HCT116 (cell line): ENCODE data around the gene SPSB1. TPM values are rescaled to one million over a fixed set of nuclear protein-coding genes. Genes with fewer than 3 reads are reported as not detected.

ENCODE experiments used
- ATAC-seq: fragments of 200-7000 bp; cut with Tn5 transposase; 2 replicates; pipeline ENCODE4 v1.9.1; 2020; ENCODE audit warnings: mild to moderate bottlenecking, moderate library complexity
- BruUV-seq: library from RNA; stranded (reverse); fragments of 400-500 nt; replicated peaks from 2 replicates; lab custom pipeline; 2021; lab: Mats Ljungman, UMichigan
- CTCF ChIA-PET: fragments of 300-600 bp; sonication (Branson Sonifier 250); formaldehyde crosslinking; loops from one replicate; lab custom pipeline; 2021; ENCODE audit warnings: antibody characterized with exemption; lab: Charles Lee
- POLR2A ChIA-PET: fragments of 300-600, 350-600 bp; sonication (Branson Sonifier 250); formaldehyde crosslinking; loops from one replicate; lab custom pipeline; 2021; ENCODE audit warnings: antibody characterized with exemption; lab: Charles Lee
- RAD21 ChIA-PET, 2 experiments: fragments of 300-600 bp; sonication (Branson Sonifier 250); formaldehyde crosslinking; loops; one replicate each; lab custom pipeline; 2023; ENCODE audit warnings: low total read pairs in 2 of 2; ENCODE audit not compliant: uncharacterized antibody in 2 of 2, unreplicated experiment in 2 of 2, low non-redundant PET in 1 of 2; lab: Charles Lee
- DNase-seq: peaks from one replicate; pipeline ENCODE4 v3.0.0-alpha.2; 2010; ENCODE audit warnings: low read depth, low spot score
- H2AFZ ChIP-seq: fragments of 200-600 bp; shearing (Covaris generic), sonication (generic); 2 replicates; pipeline ENCODE4 v1.6.1; 2017; ENCODE audit warnings: low read depth, mixed run types, mixed read lengths, antibody characterized with exemption, low read length; ENCODE audit not compliant: poor library complexity, severe bottlenecking
- H3K27ac ChIP-seq: 2 replicates; pipeline ENCODE4 v1.5.1; 2012; ENCODE audit warnings: low read depth, low read length
- H3K27me3 ChIP-seq: fragments of 200-600 bp; sonication (generic); 2 replicates; pipeline ENCODE4 v1.6.1; 2016; ENCODE audit warnings: mixed run types, low read length, mixed read lengths; ENCODE audit not compliant: insufficient read depth
- H3K36me3 ChIP-seq, 2 experiments: fragments of 200-500 bp in 1 of 2; fragments of 200-600 bp in 1 of 2; sonication (Bioruptor generic) in 1 of 2; sonication (generic) in 1 of 2; 2 replicates each; pipeline versions ENCODE4 v1.5.1 to v1.6.1; 2014 to 2016; ENCODE audit warnings: low read length in 2 of 2, inconsistent platforms in 1 of 2, mixed read lengths in 1 of 2, mixed run types in 1 of 2; ENCODE audit not compliant: insufficient read depth in 2 of 2, control insufficient read depth in 1 of 2
- H3K4me1 ChIP-seq, 2 experiments: fragments of 200-600 bp in 1 of 2; sonication (generic) in 1 of 2; 2 replicates each; pipeline versions ENCODE4 v1.5.1 to v1.6.1; 2012 to 2017; ENCODE audit warnings: low read length in 2 of 2, inconsistent platforms in 1 of 2, mild to moderate bottlenecking in 1 of 2, mixed read lengths in 1 of 2, mixed run types in 1 of 2, moderate library complexity in 1 of 2; ENCODE audit not compliant: insufficient read depth in 2 of 2, control insufficient read depth in 1 of 2
- H3K4me2 ChIP-seq: fragments of 200-600 bp; sonication (generic); 2 replicates; pipeline ENCODE4 v1.6.1; 2017; ENCODE audit warnings: mixed run types, low read length, mixed read lengths
- H3K4me3 ChIP-seq, 2 experiments: fragments of 200-600 bp in 1 of 2; sonication (generic) in 1 of 2; replicated peaks in 1 of 2; 2 replicates each; pipeline ENCODE4 v1.5.1; 2011 to 2016; ENCODE audit warnings: low read length in 2 of 2, control low read depth in 1 of 2, low read depth in 1 of 2, mild to moderate bottlenecking in 1 of 2, mixed read lengths in 1 of 2, mixed run types in 1 of 2
- H3K79me2 ChIP-seq: fragments of 200-600 bp; sonication (generic); 2 replicates; pipeline ENCODE4 v1.6.1; 2017; ENCODE audit warnings: mild to moderate bottlenecking, mixed run types, low read length, moderate library complexity, mixed read lengths; ENCODE audit not compliant: insufficient read depth
- H3K9ac ChIP-seq: fragments of 200-600 bp; sonication (generic); 2 replicates; pipeline ENCODE4 v1.6.1; 2016; ENCODE audit warnings: low read length, mixed read lengths
- H3K9me2 ChIP-seq: fragments of 200-600 bp; sonication (generic), shearing (Covaris generic); 2 replicates; pipeline ENCODE4 v1.6.1; 2017; ENCODE audit warnings: mixed run types, mild to moderate bottlenecking, moderate library complexity; ENCODE audit not compliant: insufficient read depth
- H3K9me3 ChIP-seq, 2 experiments: fragments of 200-500 bp in 1 of 2; fragments of 200-600 bp in 1 of 2; sonication (Bioruptor generic) in 1 of 2; sonication (generic) in 1 of 2; 2 replicates each; pipeline ENCODE4 v1.6.1; 2014 to 2017; ENCODE audit warnings: low read length in 2 of 2, mixed read lengths in 2 of 2, inconsistent platforms in 1 of 2, low read depth in 1 of 2, mild to moderate bottlenecking in 1 of 2, mixed run types in 1 of 2, moderate library complexity in 1 of 2; ENCODE audit not compliant: control insufficient read depth in 1 of 2, insufficient read depth in 1 of 2
- H4K20me1 ChIP-seq: fragments of 200-600 bp; sonication (generic), shearing (Covaris generic); 2 replicates; pipeline ENCODE4 v1.6.1; 2017; ENCODE audit warnings: mixed run types, mild to moderate bottlenecking, moderate library complexity; ENCODE audit not compliant: insufficient read depth
- CBX3 ChIP-seq: IDR thresholded peaks from 2 replicates; pipeline ENCODE4 v1.6.1; 2012; ENCODE audit warnings: low read depth
- CEBPB ChIP-seq: IDR thresholded peaks from 2 replicates; pipeline ENCODE4 v1.6.1; 2012; ENCODE audit warnings: low read depth
- EGR1 ChIP-seq: IDR thresholded peaks from 2 replicates; pipeline ENCODE4 v1.6.1; 2012; ENCODE audit warnings: low read depth
- ELF1 ChIP-seq: IDR thresholded peaks from 2 replicates; pipeline ENCODE4 v1.6.1; 2012; ENCODE audit warnings: low read depth, borderline replicate concordance
- EZH2 ChIP-seq: fragments of 200-600 bp; sonication (generic); IDR thresholded peaks from 2 replicates; pipeline ENCODE4 v1.6.1; 2017; ENCODE audit warnings: antibody characterized with exemption, mixed run types
- JUND ChIP-seq: IDR thresholded peaks from 2 replicates; pipeline ENCODE4 v1.6.1; 2012
- POLR2AphosphoS5 ChIP-seq: IDR thresholded peaks from 2 replicates; pipeline ENCODE4 v1.6.1; 2011; ENCODE audit warnings: mild to moderate bottlenecking, low read depth, low read length, moderate library complexity
- RAD21 ChIP-seq: IDR thresholded peaks from 2 replicates; pipeline ENCODE4 v1.6.1; 2012; ENCODE audit warnings: low read depth, mild to moderate bottlenecking
- SIN3A ChIP-seq: IDR thresholded peaks from 2 replicates; pipeline ENCODE4 v1.6.1; 2012; ENCODE audit warnings: low read depth
- SRF ChIP-seq: IDR thresholded peaks from 2 replicates; pipeline ENCODE4 v1.6.1; 2012; ENCODE audit warnings: low read depth
- TCF7L2 ChIP-seq: IDR thresholded peaks from 2 replicates; pipeline ENCODE4 v1.7.0; 2011; ENCODE audit warnings: borderline replicate concordance, inconsistent platforms; ENCODE audit not compliant: insufficient read depth, insufficient read length; ENCODE audit errors: extremely low read depth
- ZNF274 ChIP-seq: fragments of 200-500 bp; sonication (Bioruptor generic); IDR thresholded peaks from 2 replicates; pipeline ENCODE4 v1.6.1; 2014; ENCODE audit warnings: mild to moderate bottlenecking, low read depth, low read length, inconsistent platforms
- intact Hi-C: fragments of 100-400 bp; cut with micrococcal nuclease; formaldehyde crosslinking; loops from 2 replicates; pipeline ENCODE4 v1.10.0; 2022
- total RNA-seq: library from RNA; stranded (reverse); gene quantifications from one replicate; pipeline ENCODE4 v1.2.1, GENCODE V29; 2021; ENCODE audit not compliant: unreplicated experiment
- TF ChIP-seq, protein P1 (sequence below): IDR thresholded peaks from 2 replicates; pipeline ENCODE4 v1.6.1; 2012
- TF ChIP-seq, protein P2 (sequence below), 3 experiments: fragments of 200-600 bp in 1 of 3; sonication (generic) in 1 of 3; IDR thresholded peaks in 2 of 3; conservative IDR thresholded peaks in 1 of 3; 2 replicates each; pipeline ENCODE4 v1.5.1; 2012 to 2017; ENCODE audit warnings: low read depth in 2 of 3, low read length in 2 of 3, antibody characterized with exemption in 1 of 3, borderline replicate concordance in 1 of 3, control low read depth in 1 of 3, mild to moderate bottlenecking in 1 of 3, mixed read lengths in 1 of 3, mixed run types in 1 of 3, moderate library complexity in 1 of 3; ENCODE audit not compliant: insufficient read depth in 1 of 3

The SPSB1 gene
- total RNA-seq, 1 experiment from 2014 or later, result 10.8 TPM

- no TSS peak for BruUV-seq
- H3K79me2 ChIP-seq, result no peaks in the 10 kb centered on the region
Measured at GRCh38 chr1:9394010-9394409, 101.3 kb downstream of the SPSB1 start.

More at GRCh38 chr1:9394010-9394409, 101.3 kb downstream of the SPSB1 start:
- intact Hi-C loops, result no loop called here
- CTCF ChIA-PET, result no interaction called here
- H3K4me1 ChIP-seq, result peaks cover 6 to 12% of the 10 kb centered on the region in 2 experiments; a peak in 3 of 4 replicates
- no peak overlapping the region for H3K27ac ChIP-seq
- DNase-seq, result no peak
- TF ChIP-seq EZH2 (no peak), EGR1 (no peak), SIN3A (no peak), ELF1 (no peak), POLR2AphosphoS5 (no peak), JUND (no peak), CEBPB (no peak), CBX3 (no peak), TCF7L2 (no peak), RAD21 (no peak), SRF (no peak), ZNF274 (no peak)
- TF ChIP-seq, protein P1, sequence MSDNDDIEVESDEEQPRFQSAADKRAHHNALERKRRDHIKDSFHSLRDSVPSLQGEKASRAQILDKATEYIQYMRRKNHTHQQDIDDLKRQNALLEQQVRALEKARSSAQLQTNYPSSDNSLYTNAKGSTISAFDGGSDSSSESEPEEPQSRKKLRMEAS, result no peak
- TF ChIP-seq, protein P2, sequence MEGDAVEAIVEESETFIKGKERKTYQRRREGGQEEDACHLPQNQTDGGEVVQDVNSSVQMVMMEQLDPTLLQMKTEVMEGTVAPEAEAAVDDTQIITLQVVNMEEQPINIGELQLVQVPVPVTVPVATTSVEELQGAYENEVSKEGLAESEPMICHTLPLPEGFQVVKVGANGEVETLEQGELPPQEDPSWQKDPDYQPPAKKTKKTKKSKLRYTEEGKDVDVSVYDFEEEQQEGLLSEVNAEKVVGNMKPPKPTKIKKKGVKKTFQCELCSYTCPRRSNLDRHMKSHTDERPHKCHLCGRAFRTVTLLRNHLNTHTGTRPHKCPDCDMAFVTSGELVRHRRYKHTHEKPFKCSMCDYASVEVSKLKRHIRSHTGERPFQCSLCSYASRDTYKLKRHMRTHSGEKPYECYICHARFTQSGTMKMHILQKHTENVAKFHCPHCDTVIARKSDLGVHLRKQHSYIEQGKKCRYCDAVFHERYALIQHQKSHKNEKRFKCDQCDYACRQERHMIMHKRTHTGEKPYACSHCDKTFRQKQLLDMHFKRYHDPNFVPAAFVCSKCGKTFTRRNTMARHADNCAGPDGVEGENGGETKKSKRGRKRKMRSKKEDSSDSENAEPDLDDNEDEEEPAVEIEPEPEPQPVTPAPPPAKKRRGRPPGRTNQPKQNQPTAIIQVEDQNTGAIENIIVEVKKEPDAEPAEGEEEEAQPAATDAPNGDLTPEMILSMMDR (IDR thresholded peaks at IDR 0.05 in 2 of 3, conservative IDR thresholded peaks at IDR 0.05 in 1 of 3; ENCODE audit: borderline replicate concordance in 1 of 3, insufficient read depth in 1 of 3, low read depth in 2 of 3, low read length in 2 of 3), result no peak
- TF ChIP-seq, all 23 proteins: peak for 0
- no peak overlapping the region for H3K4me3 ChIP-seq
- no peaks in the 10 kb centered on the region for H3K27me3 ChIP-seq
- H3K36me3 ChIP-seq, result no peaks in the 10 kb centered on the region
- no peaks in the 10 kb centered on the region for H3K9me3 ChIP-seq
- no peak overlapping the region for H2AFZ ChIP-seq
- no peaks in the 10 kb centered on the region for H3K9me2 ChIP-seq
- H3K9ac ChIP-seq, result no peak overlapping the region
- POLR2A ChIA-PET, result no interaction called here
- no peak overlapping the region for H3K4me2 ChIP-seq
- no peaks in the 10 kb centered on the region for H4K20me1 ChIP-seq
- RAD21 ChIA-PET, result no interaction called here
- no peak for ATAC-seq
